Endothelial cell of umbilical vein (primary cell): ENCODE data around the gene DOCK8.

ENCODE experiments used
- CTCF ChIP-seq, 2 donors: IDR thresholded peaks; 1 replicate in 1 of 2; 2 replicates in 1 of 2; pipeline ENCODE4 v1.5.1; 2011; ENCODE audit warnings: low read length in 2 of 2, mild to moderate bottlenecking in 2 of 2, moderate library complexity in 2 of 2, control low read depth in 1 of 2, inconsistent platforms in 1 of 2, low read depth in 1 of 2; ENCODE audit not compliant: insufficient read depth in 1 of 2; ENCODE audit errors: extremely low read depth in 1 of 2
- EZH2 ChIP-seq: IDR thresholded peaks from 2 replicates; pipeline ENCODE4 v1.6.1; 2012; ENCODE audit warnings: borderline replicate concordance, low read depth, mild to moderate bottlenecking, moderate library complexity, low read length, inconsistent platforms; ENCODE audit not compliant: severe bottlenecking
- POLR2A ChIP-seq: IDR thresholded peaks from 2 replicates; pipeline ENCODE4 v1.6.1; 2012; ENCODE audit warnings: low read depth, mild to moderate bottlenecking, control low read depth, low read length
- POLR2AphosphoS5 ChIP-seq: IDR thresholded peaks from 2 replicates; pipeline ENCODE4 v1.6.1; 2012; ENCODE audit warnings: low read depth, mild to moderate bottlenecking, control low read depth, low read length, moderate library complexity; ENCODE audit not compliant: insufficient read depth

- TF ChIP-seq CTCF (IDR thresholded peaks at IDR 0.05; ENCODE audit: extremely low read depth in 1 of 2, insufficient read depth in 1 of 2, low read depth in 1 of 2, low read length in 2 of 2) (no peak), EZH2 (no peak), POLR2A (no peak), POLR2AphosphoS5 (no peak)
Measured at GRCh38 chr9:346111-346571, 131.5 kb downstream of the DOCK8 start.
